Kidney (tissue), 14 donors: Measurements from ENCODE around the gene TTC28. TPM values are rescaled to one million over a fixed set of nuclear protein-coding genes. Genes with fewer than 3 reads are reported as not detected.
"Not testable (repeated sequence)": the region's sequence is repeated elsewhere in the genome, so short reads cannot be mapped to it uniquely, and the experiment has no call there.

Experiments
- DNase-seq, 5 donors: peaks; one replicate each; pipeline ENCODE4 v3.0.0-alpha.2; 2013 to 2020
- FAIRE-seq: peaks from 2 replicates; lab custom pipeline; 2012; peaks lifted over from hg19 to GRCh38; lab: Jason Lieb, UNC
- H3K27ac ChIP-seq, 2 donors: one replicate each; pipeline ENCODE4 v1.7.0; 2013; ENCODE audit warnings: low read depth in 2 of 2, low read length in 2 of 2, inconsistent platforms in 1 of 2
- H3K27me3 ChIP-seq: one replicate; pipeline ENCODE4 v1.7.1; 2013; ENCODE audit warnings: low read length, inconsistent platforms; ENCODE audit not compliant: control insufficient read depth, insufficient read depth
- H3K36me3 ChIP-seq, 3 donors: one replicate each; pipeline versions ENCODE4 v1.7.0 to v1.7.1; 2013; ENCODE audit warnings: low read length in 3 of 3, control low read depth in 1 of 3, inconsistent platforms in 1 of 3; ENCODE audit not compliant: insufficient read depth in 3 of 3, control insufficient read depth in 2 of 3
- H3K4me1 ChIP-seq, 3 donors: one replicate each; pipeline versions ENCODE4 v1.7.0 to v1.7.1; 2013; ENCODE audit warnings: low read length in 3 of 3, inconsistent platforms in 1 of 3, low read depth in 1 of 3; ENCODE audit not compliant: control insufficient read depth in 2 of 3, insufficient read depth in 2 of 3
- H3K4me3 ChIP-seq, 3 donors: one replicate each; pipeline versions ENCODE4 v1.7.0 to v1.8.1; 2013; ENCODE audit warnings: low read length in 3 of 3, control low read depth in 1 of 3, inconsistent platforms in 1 of 3
- H3K9ac ChIP-seq, 3 donors: one replicate each; pipeline versions ENCODE4 v1.7.0 to v1.7.1; 2013; ENCODE audit warnings: low read length in 3 of 3, control low read depth in 1 of 3, inconsistent platforms in 1 of 3
- H3K9me3 ChIP-seq, 3 donors: one replicate each; pipeline versions ENCODE4 v1.7.0 to v1.7.1; 2013; ENCODE audit warnings: low read length in 3 of 3, control low read depth in 1 of 3, inconsistent platforms in 1 of 3; ENCODE audit not compliant: control insufficient read depth in 2 of 3, insufficient read depth in 1 of 3
- intact Hi-C: fragments of 100-400 bp; cut with DNase I; formaldehyde crosslinking; loops from one replicate; pipeline ENCODE4 v1.11.1; 2022
- polyA plus RNA-seq: library from polyadenylated mRNA; stranded (reverse); fragments of 350-450 nt; fragmentation: Illumina TruSeq; extraction: RNeasy Lipid Tissue Mini Kit (QIAGEN cat#74804); gene quantifications from one replicate; pipeline ENCODE4 v1.2.3, GENCODE V29; 2014; ENCODE audit warnings: low read depth, low replicate concordance; ENCODE audit not compliant: insufficient read depth
- total RNA-seq: library from RNA; stranded (reverse); fragmentation: NEBNext Ultra II Directional; extraction: Animal tissue kit (Norgen Biotek cat#: 25700); gene quantifications from one replicate; pipeline ENCODE4 v1.2.1, GENCODE V29; 2021
- TF ChIP-seq, protein P1 (sequence below): IDR thresholded peaks from 3 replicates; pipeline ENCODE4 v1.5.1; 2012; ENCODE audit warnings: mild to moderate bottlenecking, moderate library complexity, borderline replicate concordance; ENCODE audit not compliant: insufficient read depth; ENCODE audit errors: extremely low read depth
- donor health status: control.
- donor health status: control.
- donor health status: control.
- donor health status: control.
- donor health status: control.
- donor health status: DM: yes; HTN: yes; CAD: no.
- donor health status: Normal renal cell carcinoma (clear cell type).

The TTC28 gene
- total and polyA plus RNA-seq, 2 donors from 2014 or later: 3.5 to 40.2 TPM

GRCh38 chr22:28478564-28478963, 201.1 kb downstream of the TTC28 start:
- intact Hi-C loops: no loop called here
- H3K4me3 ChIP-seq: no peak overlapping the region
- TF ChIP-seq, protein P1, sequence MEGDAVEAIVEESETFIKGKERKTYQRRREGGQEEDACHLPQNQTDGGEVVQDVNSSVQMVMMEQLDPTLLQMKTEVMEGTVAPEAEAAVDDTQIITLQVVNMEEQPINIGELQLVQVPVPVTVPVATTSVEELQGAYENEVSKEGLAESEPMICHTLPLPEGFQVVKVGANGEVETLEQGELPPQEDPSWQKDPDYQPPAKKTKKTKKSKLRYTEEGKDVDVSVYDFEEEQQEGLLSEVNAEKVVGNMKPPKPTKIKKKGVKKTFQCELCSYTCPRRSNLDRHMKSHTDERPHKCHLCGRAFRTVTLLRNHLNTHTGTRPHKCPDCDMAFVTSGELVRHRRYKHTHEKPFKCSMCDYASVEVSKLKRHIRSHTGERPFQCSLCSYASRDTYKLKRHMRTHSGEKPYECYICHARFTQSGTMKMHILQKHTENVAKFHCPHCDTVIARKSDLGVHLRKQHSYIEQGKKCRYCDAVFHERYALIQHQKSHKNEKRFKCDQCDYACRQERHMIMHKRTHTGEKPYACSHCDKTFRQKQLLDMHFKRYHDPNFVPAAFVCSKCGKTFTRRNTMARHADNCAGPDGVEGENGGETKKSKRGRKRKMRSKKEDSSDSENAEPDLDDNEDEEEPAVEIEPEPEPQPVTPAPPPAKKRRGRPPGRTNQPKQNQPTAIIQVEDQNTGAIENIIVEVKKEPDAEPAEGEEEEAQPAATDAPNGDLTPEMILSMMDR: no peak
- FAIRE-seq (no peak), DNase-seq (no peak)
- no peaks in the 10 kb centered on the region for H3K4me1 ChIP-seq
- H3K36me3 ChIP-seq: no peaks in the 10 kb centered on the region
- no peaks in the 10 kb centered on the region for H3K27me3 ChIP-seq
- no peaks in the 10 kb centered on the region for H3K9me3 ChIP-seq
- no peak overlapping the region for H3K27ac ChIP-seq
- no peak overlapping the region for H3K9ac ChIP-seq

DNA sequence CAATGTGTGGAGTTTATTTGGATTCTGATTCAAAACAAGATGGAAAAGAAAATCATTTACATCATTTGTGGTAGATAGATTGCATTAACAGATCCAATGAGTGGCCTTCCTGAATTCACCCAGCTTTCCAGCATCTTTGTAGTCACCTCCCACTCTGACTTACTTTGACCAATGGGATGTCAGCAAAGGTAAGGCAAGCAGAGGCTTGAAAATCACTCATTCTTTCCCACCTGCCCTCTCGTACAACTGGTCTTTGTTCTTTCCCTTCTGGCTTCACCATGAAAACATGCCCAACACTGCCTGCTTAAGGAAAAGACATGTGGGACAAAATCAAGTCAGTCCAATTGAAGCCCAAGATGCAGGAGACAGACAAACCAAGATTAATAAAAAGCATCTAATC, 202.1 kb downstream of the TTC28 start:
- no peak for DNase-seq
- Histone ChIP-seq H3K9ac (no peak overlapping the region), H3K4me1 (no peaks in the 10 kb centered on the region), H3K9me3 (no peaks in the 10 kb centered on the region), H3K27ac (no peak overlapping the region), H3K27me3 (no peaks in the 10 kb centered on the region), H3K4me3 (no peak overlapping the region), H3K36me3 (no peaks in the 10 kb centered on the region)
- intact Hi-C loops: no loop called here
- FAIRE-seq: no peak
- TF ChIP-seq, protein P1: no peak

DNA sequence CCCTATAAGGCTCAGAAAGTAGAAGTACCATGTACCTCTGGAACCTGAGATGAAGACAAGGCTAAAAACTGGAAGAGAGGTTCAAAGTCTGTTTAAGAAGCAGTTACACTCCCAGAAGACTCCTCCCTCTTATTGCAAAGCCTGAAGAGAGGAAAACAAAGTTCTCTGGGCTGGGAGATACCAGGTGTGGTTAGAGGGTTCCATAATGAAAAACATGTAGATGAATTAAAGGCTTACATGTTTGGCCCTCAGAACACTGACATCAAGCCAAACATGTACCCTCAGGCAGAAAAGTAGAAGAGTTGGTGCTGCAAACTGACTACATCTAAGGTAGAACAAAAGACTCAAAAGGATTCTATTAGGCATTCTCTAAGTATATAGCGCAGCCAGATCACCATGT, 205.3 kb downstream of the TTC28 start:
- no peaks in the 10 kb centered on the region for H3K9me3 ChIP-seq
- no peak overlapping the region for H3K9ac ChIP-seq
- no peaks in the 10 kb centered on the region for H3K27me3 ChIP-seq
- peaks cover 0 to 6% (median 0%) of the 10 kb centered on the region in 3 donors for H3K4me1 ChIP-seq
- FAIRE-seq (no peak), DNase-seq (no peak)
- TF ChIP-seq, protein P1: no peak
- H3K4me3 ChIP-seq: no peak overlapping the region
- no peaks in the 10 kb centered on the region for H3K36me3 ChIP-seq
- intact Hi-C loops: no loop called here
- H3K27ac ChIP-seq: no peak overlapping the region

DNA sequence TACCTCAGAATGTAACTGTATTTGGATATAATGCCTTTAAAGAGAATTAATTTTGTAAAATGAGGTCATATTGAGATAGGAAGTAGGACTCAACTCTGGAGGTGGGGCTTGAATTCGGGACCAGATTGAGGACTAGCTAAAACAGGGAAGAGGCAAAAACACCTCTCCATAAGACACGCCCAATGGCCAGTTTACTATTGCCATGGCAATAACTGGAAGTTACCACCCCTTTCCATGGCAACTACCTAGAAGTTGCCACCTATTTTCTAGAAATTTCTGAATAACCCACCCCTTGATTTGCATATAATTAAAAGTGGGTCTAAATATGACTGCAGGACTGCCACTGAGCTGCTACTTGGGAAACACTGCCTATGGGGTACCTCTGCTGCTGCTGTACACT, 206.4 kb downstream of the TTC28 start:
- H3K4me1 ChIP-seq: peaks cover 0 to 6% (median 0%) of the 10 kb centered on the region in 3 donors
- H3K9me3 ChIP-seq: no peaks in the 10 kb centered on the region
- H3K4me3 ChIP-seq: no peak overlapping the region
- H3K9ac ChIP-seq: no peak overlapping the region
- intact Hi-C loops: no loop called here
- no peaks in the 10 kb centered on the region for H3K36me3 ChIP-seq
- H3K27ac ChIP-seq: no peak overlapping the region
- no peaks in the 10 kb centered on the region for H3K27me3 ChIP-seq
- FAIRE-seq: no peak
- DNase-seq: no peak
- TF ChIP-seq, protein P1: no peak

GRCh38 chr22:28467055-28467454, 212.6 kb downstream of the TTC28 start:
- H3K4me1 ChIP-seq: peaks cover 0 to 13% (median 0%) of the 10 kb centered on the region in 3 donors
- H3K9me3 ChIP-seq, intact Hi-C loops, H3K27me3 ChIP-seq, H3K4me3 ChIP-seq, DNase-seq, H3K9ac ChIP-seq, FAIRE-seq, H3K36me3 ChIP-seq, H3K27ac ChIP-seq: not testable (repeated sequence)
